GM12875 (cell line): ENCODE results near the gene TECTA.

Experiments used
- H3K4me3 ChIP-seq: one replicate; pipeline ENCODE4 v1.5.1; 2011; ENCODE audit warnings: low read depth, low read length, control low read depth
- TF ChIP-seq, protein P1 (sequence below): IDR thresholded peaks from 2 replicates; pipeline ENCODE4 v1.5.1; 2011; ENCODE audit warnings: low read depth, mild to moderate bottlenecking, control low read depth, inconsistent platforms, low read length, moderate library complexity, borderline replicate concordance; ENCODE audit not compliant: insufficient read depth

The TECTA gene

DNA sequence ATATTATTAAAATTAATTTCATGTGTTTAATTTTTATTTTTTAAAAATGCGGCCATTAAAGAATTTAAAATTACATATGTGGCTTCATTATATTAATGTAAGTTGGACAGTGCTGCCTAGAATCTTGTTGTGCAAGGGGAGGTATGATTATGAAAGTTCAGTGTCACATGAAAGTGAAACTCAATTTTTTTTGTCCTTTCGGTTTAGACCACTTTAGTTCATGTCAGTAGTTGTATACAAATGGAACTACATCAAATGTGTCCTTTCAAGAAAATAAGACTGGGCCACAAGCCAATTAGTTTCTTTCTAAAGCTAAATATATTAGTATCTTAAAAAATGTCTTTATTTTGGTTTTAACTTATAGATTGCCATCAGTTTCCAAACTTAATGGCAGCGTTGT, 41.4 kb upstream of the TECTA start:
- no peak overlapping the region for H3K4me3 ChIP-seq
- TF ChIP-seq, protein P1, sequence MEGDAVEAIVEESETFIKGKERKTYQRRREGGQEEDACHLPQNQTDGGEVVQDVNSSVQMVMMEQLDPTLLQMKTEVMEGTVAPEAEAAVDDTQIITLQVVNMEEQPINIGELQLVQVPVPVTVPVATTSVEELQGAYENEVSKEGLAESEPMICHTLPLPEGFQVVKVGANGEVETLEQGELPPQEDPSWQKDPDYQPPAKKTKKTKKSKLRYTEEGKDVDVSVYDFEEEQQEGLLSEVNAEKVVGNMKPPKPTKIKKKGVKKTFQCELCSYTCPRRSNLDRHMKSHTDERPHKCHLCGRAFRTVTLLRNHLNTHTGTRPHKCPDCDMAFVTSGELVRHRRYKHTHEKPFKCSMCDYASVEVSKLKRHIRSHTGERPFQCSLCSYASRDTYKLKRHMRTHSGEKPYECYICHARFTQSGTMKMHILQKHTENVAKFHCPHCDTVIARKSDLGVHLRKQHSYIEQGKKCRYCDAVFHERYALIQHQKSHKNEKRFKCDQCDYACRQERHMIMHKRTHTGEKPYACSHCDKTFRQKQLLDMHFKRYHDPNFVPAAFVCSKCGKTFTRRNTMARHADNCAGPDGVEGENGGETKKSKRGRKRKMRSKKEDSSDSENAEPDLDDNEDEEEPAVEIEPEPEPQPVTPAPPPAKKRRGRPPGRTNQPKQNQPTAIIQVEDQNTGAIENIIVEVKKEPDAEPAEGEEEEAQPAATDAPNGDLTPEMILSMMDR = no peak

DNA sequence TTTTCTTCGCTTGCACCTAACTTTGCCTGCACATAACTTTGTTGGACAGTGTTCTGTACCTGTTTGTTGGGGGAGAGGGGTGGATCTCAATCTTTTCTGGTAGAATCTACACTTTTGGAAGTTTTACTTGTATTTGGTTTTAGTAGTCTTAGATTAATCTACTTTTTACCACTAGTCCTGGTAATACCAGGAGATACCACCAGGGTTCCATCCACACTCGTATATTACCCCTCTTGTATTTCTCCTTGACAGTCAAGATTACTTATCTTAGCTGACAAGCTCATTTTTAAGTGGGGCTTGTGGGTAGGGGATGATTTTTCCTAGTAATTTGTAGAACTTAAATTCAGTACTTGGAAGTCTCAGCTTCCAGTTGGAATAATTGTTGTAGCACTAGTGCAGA, 37.3 kb upstream of the TECTA start:
- TF ChIP-seq, protein P1 = no peak
- H3K4me3 ChIP-seq = no peak overlapping the region

DNA sequence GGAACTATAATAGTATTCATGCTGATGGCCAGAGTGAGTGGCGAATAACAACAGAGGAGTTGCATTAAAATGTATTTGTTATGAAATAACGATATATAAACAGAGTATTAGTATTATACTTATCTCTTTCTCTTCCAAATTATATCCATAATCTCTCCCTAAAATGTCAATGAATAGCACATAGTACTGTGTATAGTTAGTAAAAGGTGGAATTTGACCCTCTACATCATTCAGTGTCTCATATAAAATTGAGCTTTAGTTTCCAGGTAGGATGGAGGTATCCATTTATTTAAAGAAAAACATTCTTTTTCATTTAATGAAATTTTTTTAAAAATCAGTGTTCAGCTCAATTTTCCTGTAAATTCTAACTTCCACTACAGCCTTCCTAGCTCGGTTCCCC, 34.4 kb upstream of the TECTA start:
- TF ChIP-seq, protein P1 = no peak
- H3K4me3 ChIP-seq = no peak overlapping the region

DNA sequence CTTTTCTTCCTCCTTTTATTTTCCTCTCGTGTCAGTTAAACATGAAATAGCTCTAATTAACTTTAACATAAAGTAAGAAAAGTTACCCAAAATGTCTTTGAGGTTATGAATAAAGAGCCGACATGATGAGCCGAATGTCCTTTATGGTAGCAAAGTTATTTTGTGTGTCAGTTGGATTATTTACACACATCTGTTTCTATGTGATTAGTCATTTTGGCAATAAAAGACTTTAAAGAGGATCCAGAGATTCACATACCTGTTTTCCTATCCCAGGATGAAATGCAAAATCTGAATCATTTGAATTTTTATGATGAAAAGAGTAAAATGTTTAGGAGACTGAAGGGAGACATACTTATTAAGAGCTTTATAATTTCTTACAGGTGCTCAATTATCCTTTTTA, 34.0 kb upstream of the TECTA start:
- TF ChIP-seq, protein P1 = no peak
- H3K4me3 ChIP-seq = no peak overlapping the region

DNA sequence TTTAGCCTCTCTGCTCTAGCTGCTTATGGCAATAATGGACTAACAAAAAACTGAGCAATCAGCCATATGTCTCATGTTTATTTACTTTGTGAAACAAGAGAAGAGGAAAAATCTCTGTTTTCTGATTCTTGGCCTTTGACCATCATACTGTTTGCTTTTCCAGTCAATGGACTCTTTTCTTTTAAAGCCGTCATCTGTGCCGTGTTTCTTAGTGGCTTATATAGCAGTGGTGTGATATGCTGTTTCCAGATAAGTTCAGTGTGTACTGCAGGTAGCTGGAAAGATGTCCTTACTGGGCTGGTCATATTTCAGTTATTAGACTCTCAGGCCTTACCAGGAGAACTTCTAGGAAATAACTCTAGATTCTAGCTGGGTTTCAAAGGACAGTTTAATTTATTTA, 33.6 kb upstream of the TECTA start:
- TF ChIP-seq, protein P1 = no peak
- no peak overlapping the region for H3K4me3 ChIP-seq

DNA sequence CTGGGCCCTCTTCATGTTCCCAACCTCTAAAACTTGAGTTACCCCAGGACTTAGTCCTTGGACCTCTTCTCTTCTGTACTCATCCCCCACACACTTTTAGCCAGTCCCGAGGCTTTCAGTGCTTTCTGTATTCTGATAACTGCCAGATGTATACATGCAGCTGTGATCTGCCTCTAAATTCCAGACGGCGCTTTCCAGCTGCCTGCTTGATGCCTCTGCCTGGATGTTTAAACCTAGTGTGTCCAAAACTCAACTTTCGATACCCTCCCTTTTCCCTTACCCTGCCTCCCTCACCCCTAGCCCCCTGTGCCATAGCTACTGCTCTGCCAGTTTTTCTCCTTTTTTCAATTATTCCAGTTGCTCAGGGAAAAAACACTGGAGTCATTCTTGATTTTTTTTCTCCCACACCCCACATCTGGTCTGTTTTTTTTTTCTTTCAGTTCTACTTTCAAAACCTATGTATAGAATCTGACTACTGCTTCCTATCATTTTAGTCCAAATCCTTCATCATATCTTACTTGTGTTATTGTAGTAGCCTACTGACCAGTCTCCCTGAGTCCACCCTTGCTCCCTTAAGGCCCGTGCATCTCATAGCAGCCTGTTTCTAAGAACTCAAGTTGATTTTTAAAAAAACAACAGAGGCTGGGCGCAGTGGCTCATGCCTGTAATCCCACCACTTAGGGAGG, 32.9 kb upstream of the TECTA start:
- no peak overlapping the region for H3K4me3 ChIP-seq
- TF ChIP-seq, protein P1 = no peak

DNA sequence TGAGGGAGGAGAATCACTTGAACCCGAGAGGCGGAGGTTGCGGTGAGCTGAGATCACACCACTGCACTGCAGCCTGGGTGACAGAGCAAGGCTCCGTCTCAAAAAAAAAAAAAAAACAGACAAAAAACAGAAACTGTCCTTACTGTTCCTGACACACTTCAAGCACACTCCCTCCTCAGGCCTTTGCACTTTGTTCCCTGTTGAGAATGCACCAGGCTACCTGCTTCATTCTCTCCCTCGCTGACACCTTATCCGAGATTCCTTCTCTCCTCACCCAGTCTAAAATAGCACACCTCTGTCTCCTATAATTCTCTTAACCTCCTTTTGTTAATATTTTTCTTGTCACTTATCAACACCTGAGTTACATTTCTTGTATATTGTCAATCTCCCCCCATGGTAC, 32.3 kb upstream of the TECTA start:
- TF ChIP-seq, protein P1 = no peak
- H3K4me3 ChIP-seq = no peak overlapping the region
